Stimulated activated CD8-positive, alpha-beta memory T cell treated with anti-CD3 and anti-CD28 coated beads, Interleukin-7, amount 100 ng/mL, for 4 hours (primary cell): ENCODE measurements around the gene DNAH10.
"Not testable (repeated sequence)": the region's sequence is repeated elsewhere in the genome, so short reads cannot be mapped to it uniquely, and the experiment has no call there.

ENCODE experiments used
- DNase-seq, 2 donors: peaks; one replicate each; pipeline ENCODE4 v3.0.0-alpha.2; 2020; ENCODE audit warnings: low read depth in 2 of 2

Gene DNAH10

GRCh38 chr12:123946516-123947505 is 184.7 kb downstream of the DNAH10 start:
- DNase-seq: not testable (repeated sequence)

- DNase-seq: not testable (repeated sequence)
Measured at GRCh38 chr12:123947531-123947930, 185.4 kb downstream of the DNAH10 start.

GRCh38 chr12:123948401-123948795 is 186.3 kb downstream of the DNAH10 start:
- no peak for DNase-seq

- no peak for DNase-seq
Measured at GRCh38 chr12:123948796-123949769, 187.0 kb downstream of the DNAH10 start.

GRCh38 chr12:123949770-123950165 is 187.7 kb downstream of the DNAH10 start:
- DNase-seq: no peak

- DNase-seq: no peak
Measured at GRCh38 chr12:123950476-123951349, 188.6 kb downstream of the DNAH10 start.

GRCh38 chr12:123951467-123951866 is 189.4 kb downstream of the DNAH10 start:
- no peak for DNase-seq

GRCh38 chr12:123952037-123952436 is 189.9 kb downstream of the DNAH10 start:
- DNase-seq: no peak

GRCh38 chr12:123954647-123955350 is 192.7 kb downstream of the DNAH10 start:
- DNase-seq: no peak

GRCh38 chr12:123956249-123956648 is 194.1 kb downstream of the DNAH10 start:
- DNase-seq: no peak

- DNase-seq: no peak
Measured at GRCh38 chr12:123957196-123957595, 195.1 kb downstream of the DNAH10 start.

GRCh38 chr12:123958462-123958861 is 196.4 kb downstream of the DNAH10 start:
- DNase-seq: no peak

- DNase-seq: no peak
Measured at GRCh38 chr12:123958876-123959275, 196.8 kb downstream of the DNAH10 start.

GRCh38 chr12:123960029-123960735 is 198.1 kb downstream of the DNAH10 start:
- no peak for DNase-seq

- DNase-seq: no peak
Measured at GRCh38 chr12:123960856-123961255, 198.8 kb downstream of the DNAH10 start.

GRCh38 chr12:123961585-123962345 is 199.7 kb downstream of the DNAH10 start:
- no peak for DNase-seq

- no peak for DNase-seq
Measured at GRCh38 chr12:123962513-123962912, 200.4 kb downstream of the DNAH10 start.

- DNase-seq: no peak
Measured at GRCh38 chr12:123963821-123964220, 201.7 kb downstream of the DNAH10 start.

- DNase-seq: no peak
Measured at GRCh38 chr12:123965382-123965781, 203.3 kb downstream of the DNAH10 start.
